IMR-90 (cell line): ENCODE data around the gene ABCC8. TPM values are rescaled to one million over a fixed set of nuclear protein-coding genes. Genes with fewer than 3 reads are reported as not detected.

Experiments
- ATAC-seq: fragments of 200-7000 bp; cut with Tn5 transposase; 2 replicates; pipeline ENCODE4 v1.9.1; 2020; ENCODE audit warnings: low read depth, mild to moderate bottlenecking, moderate library complexity
- BruUV-seq: library from RNA; stranded (reverse); fragments of 400-500 nt; replicated peaks from 2 replicates; lab custom pipeline; 2021; lab: Mats Ljungman, UMichigan
- CTCF ChIA-PET: fragments of 300-600 bp; formaldehyde crosslinking; extraction: SDS; loops from one replicate; lab custom pipeline; 2021; ENCODE audit warnings: antibody characterized with exemption; lab: Yijun Ruan, JAX
- POLR2A ChIA-PET: fragments of 300-600 bp; sonication (Branson Sonifier 250); formaldehyde crosslinking; loops from one replicate; lab custom pipeline; 2022; ENCODE audit warnings: antibody characterized with exemption; ENCODE audit not compliant: unreplicated experiment; lab: Charles Lee
- DNase-seq: peaks from one replicate; pipeline ENCODE4 v3.0.0; 2013
- H2AFZ ChIP-seq: replicated peaks from 2 replicates; pipeline ENCODE3; 2013; ENCODE audit warnings: low read length, mild to moderate bottlenecking; ENCODE audit not compliant: poor library complexity
- H2AK5ac ChIP-seq: 2 replicates; pipeline ENCODE4 v1.6.1; 2013; ENCODE audit warnings: low read depth, low read length, inconsistent platforms
- H2AK9ac ChIP-seq: replicated peaks from 2 replicates; pipeline ENCODE3; 2013; ENCODE audit warnings: mild to moderate bottlenecking, low read depth, low read length, moderate library complexity; ENCODE audit not compliant: poor library complexity
- H2BK120ac ChIP-seq: 2 replicates; pipeline ENCODE4 v1.6.1; 2013; ENCODE audit warnings: low read depth, low read length, inconsistent platforms
- H2BK15ac ChIP-seq: 3 replicates; pipeline ENCODE4 v1.6.1; 2013; ENCODE audit warnings: low read depth, low read length, inconsistent platforms
- H2BK20ac ChIP-seq: 2 replicates; pipeline ENCODE4 v1.6.1; 2013; ENCODE audit warnings: low read depth, mild to moderate bottlenecking, inconsistent platforms, low read length, moderate library complexity
- H2BK5ac ChIP-seq: 2 replicates; pipeline ENCODE4 v1.6.1; 2013; ENCODE audit warnings: mild to moderate bottlenecking, low read depth, low read length, inconsistent platforms; ENCODE audit not compliant: poor library complexity, severe bottlenecking
- H3K14ac ChIP-seq: replicated peaks from 2 replicates; pipeline ENCODE4 v1.6.1; 2013; ENCODE audit warnings: low read depth, low read length, inconsistent platforms
- H3K18ac ChIP-seq: 2 replicates; pipeline ENCODE4 v1.6.1; 2013; ENCODE audit warnings: low read depth, low read length, control low read depth
- H3K23ac ChIP-seq: 2 replicates; pipeline ENCODE4 v1.6.1; 2013; ENCODE audit warnings: low read depth, low read length, inconsistent platforms
- H3K27ac ChIP-seq: 2 replicates; pipeline ENCODE4 v1.5.1; 2013; ENCODE audit warnings: mild to moderate bottlenecking, control low read depth, low read length; ENCODE audit not compliant: insufficient read depth
- H3K27me3 ChIP-seq: 2 replicates; pipeline ENCODE4 v1.6.1; 2013; ENCODE audit warnings: low read length; ENCODE audit not compliant: control insufficient read depth, insufficient read depth
- H3K36me3 ChIP-seq: 2 replicates; pipeline ENCODE4 v1.6.1; 2013; ENCODE audit warnings: low read length, mixed read lengths; ENCODE audit not compliant: control insufficient read depth, insufficient read depth
- H3K4ac ChIP-seq: 2 replicates; pipeline ENCODE4 v1.6.1; 2013; ENCODE audit warnings: low read depth, low read length, inconsistent platforms
- H3K4me1 ChIP-seq: 2 replicates; pipeline ENCODE4 v1.6.1; 2013; ENCODE audit warnings: low read length, mixed read lengths; ENCODE audit not compliant: control insufficient read depth, insufficient read depth
- H3K4me2 ChIP-seq: 2 replicates; pipeline ENCODE4 v1.6.1; 2013; ENCODE audit warnings: low read depth, mild to moderate bottlenecking, control low read depth, low read length, moderate library complexity
- H3K4me3 ChIP-seq: 2 replicates; pipeline ENCODE4 v1.5.1; 2013; ENCODE audit warnings: low read depth, mild to moderate bottlenecking, control low read depth, low read length, moderate library complexity; ENCODE audit not compliant: insufficient read depth
- H3K56ac ChIP-seq: 2 replicates; pipeline ENCODE4 v1.6.1; 2013; ENCODE audit warnings: low read length, inconsistent platforms; ENCODE audit not compliant: insufficient read depth; ENCODE audit errors: extremely low read depth
- H3K79me1 ChIP-seq, 2 experiments: 2 replicates each; pipeline ENCODE4 v1.6.1; 2013; ENCODE audit warnings: low read length in 2 of 2, inconsistent platforms in 1 of 2, low read depth in 1 of 2
- H3K9ac ChIP-seq: 2 replicates; pipeline ENCODE4 v1.6.1; 2013; ENCODE audit warnings: low read depth, low read length, control low read depth
- H3K9me1 ChIP-seq: 2 replicates; pipeline ENCODE4 v1.6.1; 2013; ENCODE audit warnings: low read length, inconsistent platforms; ENCODE audit not compliant: insufficient read depth
- H3K9me3 ChIP-seq: 2 replicates; pipeline ENCODE4 v1.6.1; 2013; ENCODE audit warnings: low read length; ENCODE audit not compliant: control insufficient read depth, insufficient read depth
- H4K20me1 ChIP-seq: 2 replicates; pipeline ENCODE4 v1.6.1; 2013; ENCODE audit warnings: low read length, inconsistent platforms; ENCODE audit not compliant: insufficient read depth
- H4K5ac ChIP-seq: 2 replicates; pipeline ENCODE4 v1.6.1; 2013; ENCODE audit warnings: mild to moderate bottlenecking, low read depth, low read length, control low read depth
- H4K8ac ChIP-seq, 2 experiments: 2 replicates each; pipeline ENCODE4 v1.6.1; 2013; ENCODE audit warnings: low read depth in 2 of 2, low read length in 2 of 2, control low read depth in 1 of 2, inconsistent platforms in 1 of 2
- H4K91ac ChIP-seq: 2 replicates; pipeline ENCODE4 v1.6.1; 2013; ENCODE audit warnings: low read depth, low read length, inconsistent platforms; ENCODE audit not compliant: insufficient read depth
- BHLHE40 ChIP-seq: fragments of 150-350 bp; IDR thresholded peaks from 2 replicates; pipeline ENCODE4 v1.6.1; 2016; ENCODE audit warnings: mild to moderate bottlenecking, low read depth, low read length
- CHD1 ChIP-seq: IDR thresholded peaks from 2 replicates; pipeline ENCODE4 v1.6.1; 2012; ENCODE audit warnings: low read depth, low read length, improper control_type of control experiment
- ELK1 ChIP-seq: fragments of 150-350 bp; IDR thresholded peaks from 2 replicates; pipeline ENCODE4 v1.6.1; 2016; ENCODE audit warnings: low read depth, mild to moderate bottlenecking, low read length, moderate library complexity, borderline replicate concordance
- MAZ ChIP-seq: IDR thresholded peaks from 2 replicates; pipeline ENCODE4 v1.6.1; 2012; ENCODE audit warnings: low read depth, mild to moderate bottlenecking, low read length, improper control_type of control experiment, moderate library complexity, borderline replicate concordance
- MXI1 ChIP-seq: IDR thresholded peaks from 2 replicates; pipeline ENCODE4 v1.6.1; 2012; ENCODE audit warnings: low read depth, mild to moderate bottlenecking, low read length, moderate library complexity, borderline replicate concordance
- RAD21 ChIP-seq: IDR thresholded peaks from 2 replicates; pipeline ENCODE4 v1.6.1; 2012; ENCODE audit warnings: low read length, improper control_type of control experiment
- RCOR1 ChIP-seq: IDR thresholded peaks from 2 replicates; pipeline ENCODE4 v1.6.1; 2012; ENCODE audit warnings: mild to moderate bottlenecking, low read length, improper control_type of control experiment; ENCODE audit not compliant: insufficient replicate concordance
- RFX5 ChIP-seq: IDR thresholded peaks from 2 replicates; pipeline ENCODE4 v1.8.0; 2012; ENCODE audit warnings: low read depth, mild to moderate bottlenecking, low read length, moderate library complexity
- SMC3 ChIP-seq: fragments of 150-350 bp; IDR thresholded peaks from 2 replicates; pipeline ENCODE4 v1.6.1; 2016; ENCODE audit warnings: low read depth, mild to moderate bottlenecking, antibody characterized with exemption, low read length, moderate library complexity
- WGBS, 2 experiments: methylation state at CpG; one replicate each; pipeline versions ENCODE4 v1.1.5 to v1.1.7; 2013; ENCODE audit warnings: missing lambda C conversion rate in 2 of 2; ENCODE audit not compliant: insufficient read length in 1 of 2; ENCODE audit errors: extremely low coverage in 2 of 2; 5-methylcytosine and 5-hydroxymethylcytosine counted together
- dilution Hi-C: fragments of 300-500 bp; cut with HindIII; formaldehyde crosslinking; loops from one replicate; pipeline ENCODE4 v1.14.3; 2018; ENCODE audit warnings: low sequenced_read_pairs; ENCODE audit not compliant: unreplicated experiment
- in situ Hi-C: fragments of 300-500 bp; cut with MboI; formaldehyde crosslinking; loops from 3 replicates; pipeline ENCODE4 v1.14.3; 2019; ENCODE audit warnings: low sequenced_read_pairs, inconsistent platforms, mixed read lengths
- intact Hi-C: fragments of 100-400 bp; cut with micrococcal nuclease; formaldehyde crosslinking; loops from 2 replicates; pipeline ENCODE4 v1.10.0; 2022
- polyA plus RNA-seq, 3 experiments: library from polyadenylated mRNA; depleted of rRNA; stranded (reverse); fragments of >200 nt; gene quantifications; 2 replicates each; pipeline ENCODE4 v1.2.3, GENCODE V29; 2012; ENCODE audit warnings: low replicate concordance in 1 of 3
- total RNA-seq: library from RNA; depleted of rRNA; stranded (reverse); fragments of >200 nt; gene quantifications from 2 replicates; pipeline ENCODE4 v1.2.3, GENCODE V29; 2012

ABCC8 gene
- total and polyA plus RNA-seq, 2 of the 4 experiments (the other 2 are of a cell fraction): not detected

DNA sequence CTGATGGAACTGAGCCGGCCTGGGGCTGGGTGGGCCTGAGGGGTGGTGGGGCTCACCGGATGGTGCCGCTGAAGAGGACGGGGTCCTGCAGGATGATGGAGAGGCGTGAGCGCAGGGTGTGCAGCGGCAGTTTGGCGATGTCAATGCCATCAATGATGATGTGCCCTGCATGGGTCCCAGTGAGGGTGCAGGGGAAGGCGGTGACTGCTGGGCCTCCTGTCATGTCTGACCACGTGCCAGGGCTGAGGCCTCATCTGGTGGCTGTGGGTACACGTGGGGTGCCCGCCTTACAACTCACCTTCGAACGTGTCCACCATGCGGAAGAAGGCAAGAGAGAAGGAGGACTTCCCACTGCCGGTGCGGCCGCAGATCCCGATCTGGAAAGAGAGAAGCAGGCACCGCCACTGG is 81.1 kb downstream of the ABCC8 start:
- H3K9me1 ChIP-seq: no peaks in the 10 kb centered on the region
- H3K4me2 ChIP-seq: no peak overlapping the region
- H2BK120ac ChIP-seq: no peak overlapping the region
- no peaks in the 10 kb centered on the region for H3K9me3 ChIP-seq
- H3K4ac ChIP-seq: no peak overlapping the region
- dilution Hi-C loops (no loop called here), intact Hi-C loops (no loop called here), in situ Hi-C loops (no loop called here)
- DNase-seq (no peak), ATAC-seq (no peak)
- ChIA-PET CTCF (no interaction called here), POLR2A (no interaction called here)
- no peak overlapping the region for H3K4me3 ChIP-seq
- H3K23ac ChIP-seq: no peak overlapping the region
- 86% methylated on average over 8 of the region's 20 CpGs; no CpG with 5 or more reads in 1 of the 2 experiments for WGBS, 2 experiments
- H3K18ac ChIP-seq: no peak overlapping the region
- H3K27me3 ChIP-seq: peaks cover 14% of the 10 kb centered on the region; the same call in 1 of the 2 replicates
- H3K56ac ChIP-seq: no peak overlapping the region
- no peak overlapping the region for H2AK5ac ChIP-seq
- H2BK5ac ChIP-seq: no peak overlapping the region
- H4K20me1 ChIP-seq: no peaks in the 10 kb centered on the region
- H3K14ac ChIP-seq: no peak overlapping the region
- H2BK15ac ChIP-seq: no peak overlapping the region
- TF ChIP-seq MAZ (no peak), ELK1 (no peak), MXI1 (no peak), BHLHE40 (no peak), SMC3 (no peak), RCOR1 (no peak), CHD1 (no peak), RFX5 (no peak), RAD21 (no peak)
- H3K4me1 ChIP-seq: no peaks in the 10 kb centered on the region
- no peak overlapping the region for H4K8ac ChIP-seq
- no peak overlapping the region for H3K9ac ChIP-seq
- no peak overlapping the region for H4K91ac ChIP-seq
- H2AK9ac ChIP-seq: no peak overlapping the region
- H3K36me3 ChIP-seq: no peaks in the 10 kb centered on the region
- BruUV-seq: no TSS peak
- no peak overlapping the region for H3K27ac ChIP-seq
- no peak overlapping the region for H2AFZ ChIP-seq
- H2BK20ac ChIP-seq: no peak overlapping the region
- H4K5ac ChIP-seq: no peak overlapping the region
- H3K79me1 ChIP-seq: no peaks in the 10 kb centered on the region
